ENCODE measurements around the gene SMTNL1.

The SMTNL1 gene

GRCh38 chr11:57597916-57598830 lies 60.8 kb downstream of the SMTNL1 start:
- Histone ChIP-seq H3K4me1 (ENCODE audit: insufficient read depth, low read length, poor library complexity, severe bottlenecking) (no peaks in the 10 kb centered on the region), H2AFZ (ENCODE audit: low read length) (no peak overlapping the region), H3K9ac (ENCODE audit: low read depth, low read length, poor library complexity, severe bottlenecking) (no peak overlapping the region), H4K20me1 (ENCODE audit: insufficient read depth, low read length, poor library complexity, severe bottlenecking) (no peaks in the 10 kb centered on the region), H3K4me3 (ENCODE audit: low read length, poor library complexity, severe bottlenecking) (no peak overlapping the region), H3K4me2 (ENCODE audit: low read depth, low read length, poor library complexity, severe bottlenecking) (no peak overlapping the region), H3K36me3 (ENCODE audit: insufficient read depth, low read length) (no peaks in the 10 kb centered on the region), H3K9me3 (ENCODE audit: insufficient read depth, low read depth, low read length) (no peaks in the 10 kb centered on the region), H3K9me2 (replicated peaks; ENCODE audit: low read depth, low read length) (no peaks in the 10 kb centered on the region), H3K27me3 (ENCODE audit: insufficient read depth, low read length, poor library complexity, severe bottlenecking) (no peaks in the 10 kb centered on the region), H3F3A (ENCODE audit: low read depth) (no peaks in the 10 kb centered on the region), H3K79me2 (ENCODE audit: insufficient read depth, low read length) (no peaks in the 10 kb centered on the region)
- TF ChIP-seq, protein P1, sequence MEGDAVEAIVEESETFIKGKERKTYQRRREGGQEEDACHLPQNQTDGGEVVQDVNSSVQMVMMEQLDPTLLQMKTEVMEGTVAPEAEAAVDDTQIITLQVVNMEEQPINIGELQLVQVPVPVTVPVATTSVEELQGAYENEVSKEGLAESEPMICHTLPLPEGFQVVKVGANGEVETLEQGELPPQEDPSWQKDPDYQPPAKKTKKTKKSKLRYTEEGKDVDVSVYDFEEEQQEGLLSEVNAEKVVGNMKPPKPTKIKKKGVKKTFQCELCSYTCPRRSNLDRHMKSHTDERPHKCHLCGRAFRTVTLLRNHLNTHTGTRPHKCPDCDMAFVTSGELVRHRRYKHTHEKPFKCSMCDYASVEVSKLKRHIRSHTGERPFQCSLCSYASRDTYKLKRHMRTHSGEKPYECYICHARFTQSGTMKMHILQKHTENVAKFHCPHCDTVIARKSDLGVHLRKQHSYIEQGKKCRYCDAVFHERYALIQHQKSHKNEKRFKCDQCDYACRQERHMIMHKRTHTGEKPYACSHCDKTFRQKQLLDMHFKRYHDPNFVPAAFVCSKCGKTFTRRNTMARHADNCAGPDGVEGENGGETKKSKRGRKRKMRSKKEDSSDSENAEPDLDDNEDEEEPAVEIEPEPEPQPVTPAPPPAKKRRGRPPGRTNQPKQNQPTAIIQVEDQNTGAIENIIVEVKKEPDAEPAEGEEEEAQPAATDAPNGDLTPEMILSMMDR (conservative IDR thresholded peaks at IDR 0.05; ENCODE audit: low read length): no peak

- Histone ChIP-seq H2AFZ (ENCODE audit: low read length) (no peak overlapping the region), H3K4me3 (ENCODE audit: low read length, poor library complexity, severe bottlenecking) (no peak overlapping the region), H3K9me3 (ENCODE audit: insufficient read depth, low read depth, low read length) (no peaks in the 10 kb centered on the region), H3K4me2 (ENCODE audit: low read depth, low read length, poor library complexity, severe bottlenecking) (no peak overlapping the region), H3F3A (ENCODE audit: low read depth) (no peaks in the 10 kb centered on the region), H3K9me2 (replicated peaks; ENCODE audit: low read depth, low read length) (no peaks in the 10 kb centered on the region), H4K20me1 (ENCODE audit: insufficient read depth, low read length, poor library complexity, severe bottlenecking) (no peaks in the 10 kb centered on the region), H3K27me3 (ENCODE audit: insufficient read depth, low read length, poor library complexity, severe bottlenecking) (no peaks in the 10 kb centered on the region), H3K9ac (ENCODE audit: low read depth, low read length, poor library complexity, severe bottlenecking) (no peak overlapping the region), H3K79me2 (ENCODE audit: insufficient read depth, low read length) (no peaks in the 10 kb centered on the region), H3K4me1 (ENCODE audit: insufficient read depth, low read length, poor library complexity, severe bottlenecking) (no peaks in the 10 kb centered on the region), H3K36me3 (ENCODE audit: insufficient read depth, low read length) (no peaks in the 10 kb centered on the region)
- no peak for TF ChIP-seq EZH2phosphoT487 (IDR thresholded peaks at IDR 0.05; ENCODE audit: borderline replicate concordance)
- TF ChIP-seq, protein P1 (conservative IDR thresholded peaks at IDR 0.05; ENCODE audit: low read length): no peak
Measured at GRCh38 chr11:57598831-57599155, 61.4 kb downstream of the SMTNL1 start.

DNA sequence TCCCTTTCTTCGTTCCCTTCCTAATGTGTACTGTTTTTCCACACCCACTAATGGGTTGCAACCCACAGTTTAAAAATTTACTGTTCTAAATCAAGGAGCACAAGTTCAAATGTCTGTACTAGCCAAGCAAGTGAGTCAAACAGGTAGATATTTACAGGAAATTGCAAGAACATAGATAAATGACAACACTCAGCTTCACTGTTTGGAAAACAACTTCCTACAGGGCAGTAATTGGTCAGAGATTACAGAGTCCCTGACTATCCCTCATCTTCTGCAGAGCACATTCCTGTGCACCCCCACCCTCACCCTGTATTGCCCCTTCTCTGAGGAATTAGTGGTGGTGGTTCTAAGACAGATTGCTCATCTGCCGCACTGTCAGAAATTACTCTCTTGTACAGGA lies 62.0 kb downstream of the SMTNL1 start:
- Histone ChIP-seq H3K4me3 (ENCODE audit: low read length, poor library complexity, severe bottlenecking) (no peak overlapping the region), H3K79me2 (ENCODE audit: insufficient read depth, low read length) (no peaks in the 10 kb centered on the region), H2AFZ (ENCODE audit: low read length) (peak overlapping the region; percentile 7; the same call in 1 of the 2 replicates), H3K4me1 (ENCODE audit: insufficient read depth, low read length, poor library complexity, severe bottlenecking) (peaks cover 6% of the 10 kb centered on the region), H3K36me3 (ENCODE audit: insufficient read depth, low read length) (no peaks in the 10 kb centered on the region), H3K9me3 (ENCODE audit: insufficient read depth, low read depth, low read length) (no peaks in the 10 kb centered on the region), H3K9me2 (replicated peaks; ENCODE audit: low read depth, low read length) (no peaks in the 10 kb centered on the region), H3F3A (ENCODE audit: low read depth) (no peaks in the 10 kb centered on the region), H4K20me1 (ENCODE audit: insufficient read depth, low read length, poor library complexity, severe bottlenecking) (no peaks in the 10 kb centered on the region), H3K9ac (ENCODE audit: low read depth, low read length, poor library complexity, severe bottlenecking) (no peak overlapping the region), H3K4me2 (ENCODE audit: low read depth, low read length, poor library complexity, severe bottlenecking) (no peak overlapping the region), H3K27me3 (ENCODE audit: insufficient read depth, low read length, poor library complexity, severe bottlenecking) (no peaks in the 10 kb centered on the region)
- no peak for TF ChIP-seq EZH2phosphoT487 (IDR thresholded peaks at IDR 0.05; ENCODE audit: borderline replicate concordance)
- TF ChIP-seq, protein P1 (conservative IDR thresholded peaks at IDR 0.05; ENCODE audit: low read length): no peak
